Activated CD8-positive, alpha-beta T cell treated with anti-CD3 and anti-CD28 coated beads for 36 hours (primary cell): ENCODE measurements around the gene RPS3. TPM values are rescaled to one million over a fixed set of nuclear protein-coding genes. Genes with fewer than 3 reads are reported as not detected.
A peak's percentile ranks its signal among the peaks of the same experiment; 100 is the strongest.

ENCODE experiments used
- ATAC-seq: fragments of 200-7000 bp; cut with Tn5 transposase; one replicate; pipeline ENCODE4 v1.10.0; 2021; ENCODE audit warnings: mild to moderate bottlenecking, moderate library complexity
- CTCF ChIA-PET: fragments of 350-600 bp; sonication (Branson Sonifier 250); formaldehyde crosslinking; loops from one replicate; lab custom pipeline; 2021; ENCODE audit warnings: antibody characterized with exemption; lab: Charles Lee
- POLR2A ChIA-PET: fragments of 350-600 bp; sonication (Branson Sonifier 250); formaldehyde crosslinking; loops from one replicate; lab custom pipeline; 2021; ENCODE audit warnings: antibody characterized with exemption; lab: Charles Lee
- DNase-seq: peaks from one replicate; pipeline ENCODE4 v3.0.0-alpha.2; 2020
- H3K27ac Mint-ChIP-seq: one replicate; pipeline ENCODE4 v1.8.0; 2021; ENCODE audit warnings: mild to moderate bottlenecking, mixed read lengths
- H3K27me3 Mint-ChIP-seq: one replicate; pipeline ENCODE4 v1.8.0; 2021; ENCODE audit warnings: mixed read lengths
- H3K36me3 Mint-ChIP-seq: one replicate; pipeline ENCODE4 v1.8.0; 2021; ENCODE audit warnings: low read depth, mixed read lengths
- H3K4me1 Mint-ChIP-seq: one replicate; pipeline ENCODE4 v1.8.0; 2021; ENCODE audit warnings: low read depth, mixed read lengths
- H3K4me3 Mint-ChIP-seq: one replicate; pipeline ENCODE4 v1.8.0; 2021; ENCODE audit warnings: mild to moderate bottlenecking, moderate library complexity, mixed read lengths
- H3K9me3 Mint-ChIP-seq: one replicate; pipeline ENCODE4 v1.8.0; 2021; ENCODE audit warnings: mixed read lengths
- intact Hi-C: fragments of 100-400 bp; cut with micrococcal nuclease; formaldehyde crosslinking; loops from one replicate; pipeline ENCODE4 v1.10.0; 2022
- total RNA-seq, 2 experiments: library from RNA; stranded (reverse); gene quantifications; one replicate each; pipeline ENCODE4 v1.2.3, GENCODE V29; 2021
- TF ChIP-seq, protein P1 (sequence below): fragments of 200-600 bp; IDR thresholded peaks from one replicate; pipeline ENCODE4 v1.8.0; 2022; ENCODE audit warnings: antibody characterized with exemption, mild to moderate bottlenecking

Gene RPS3
- total RNA-seq = 1,000 to 10,000 TPM; 4,906 to 4,954 TPM

DNA sequence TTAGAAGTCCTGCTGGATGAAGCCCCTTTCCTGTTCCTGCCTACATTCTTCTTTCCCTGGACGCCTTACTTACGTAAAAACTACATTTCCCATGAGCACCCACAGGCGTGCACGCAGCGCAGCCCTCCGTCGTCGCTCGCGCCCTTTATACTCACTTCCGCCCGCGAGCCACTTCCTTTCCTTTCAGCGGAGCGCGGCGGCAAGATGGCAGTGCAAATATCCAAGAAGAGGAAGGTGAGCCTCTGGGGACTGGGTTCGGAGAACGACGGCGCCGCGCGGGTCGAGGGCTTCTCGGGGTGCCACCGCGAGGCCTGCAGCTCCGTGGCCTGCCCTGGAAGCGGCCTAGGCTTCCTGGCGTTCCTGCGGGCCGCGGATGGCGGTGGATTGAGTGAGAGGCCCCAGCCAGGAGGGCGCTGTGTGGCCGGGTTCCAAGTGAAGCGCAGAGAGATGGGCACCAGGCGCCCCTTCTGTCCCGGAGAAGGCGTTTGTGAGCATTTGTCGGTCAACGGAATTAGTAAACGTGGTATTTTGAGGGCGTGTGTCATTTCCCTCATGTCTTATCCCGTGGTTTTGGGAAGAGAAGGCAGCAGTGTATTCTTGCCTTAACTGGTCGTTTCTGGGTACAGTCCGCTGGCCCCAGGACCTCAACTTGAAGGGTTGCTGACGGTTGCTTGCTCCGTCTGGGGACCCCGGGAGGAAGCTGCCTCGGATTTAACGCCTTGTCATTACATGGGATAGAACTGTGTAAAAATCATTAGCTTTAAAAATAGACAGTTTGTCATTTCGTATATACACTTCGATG, at the start of gene RPS3:
Gene RPS3 (plus strand): TSS at position 175 of the 802 bp plus-strand sequence. CDS start 30 bp downstream, at position 205.
- ChIA-PET POLR2A (interaction anchor here (0.8 to 3.5 kb wide), 25 partner anchors 9 to 411 kb away, joined by 3 to 26 read pairs (median 5); partner anchors contain the start of genes ARRB1 and NEU3), CTCF (interaction anchor here (1.2 to 4.2 kb wide), 7 partner anchors 9 to 157 kb away, joined by 3 to 24 read pairs (median 3); no protein-coding TSS in a partner anchor)
- no peaks in the 10 kb centered on the region for H3K9me3 Mint-ChIP-seq
- TF ChIP-seq, protein P1, sequence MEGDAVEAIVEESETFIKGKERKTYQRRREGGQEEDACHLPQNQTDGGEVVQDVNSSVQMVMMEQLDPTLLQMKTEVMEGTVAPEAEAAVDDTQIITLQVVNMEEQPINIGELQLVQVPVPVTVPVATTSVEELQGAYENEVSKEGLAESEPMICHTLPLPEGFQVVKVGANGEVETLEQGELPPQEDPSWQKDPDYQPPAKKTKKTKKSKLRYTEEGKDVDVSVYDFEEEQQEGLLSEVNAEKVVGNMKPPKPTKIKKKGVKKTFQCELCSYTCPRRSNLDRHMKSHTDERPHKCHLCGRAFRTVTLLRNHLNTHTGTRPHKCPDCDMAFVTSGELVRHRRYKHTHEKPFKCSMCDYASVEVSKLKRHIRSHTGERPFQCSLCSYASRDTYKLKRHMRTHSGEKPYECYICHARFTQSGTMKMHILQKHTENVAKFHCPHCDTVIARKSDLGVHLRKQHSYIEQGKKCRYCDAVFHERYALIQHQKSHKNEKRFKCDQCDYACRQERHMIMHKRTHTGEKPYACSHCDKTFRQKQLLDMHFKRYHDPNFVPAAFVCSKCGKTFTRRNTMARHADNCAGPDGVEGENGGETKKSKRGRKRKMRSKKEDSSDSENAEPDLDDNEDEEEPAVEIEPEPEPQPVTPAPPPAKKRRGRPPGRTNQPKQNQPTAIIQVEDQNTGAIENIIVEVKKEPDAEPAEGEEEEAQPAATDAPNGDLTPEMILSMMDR = no peak
- peaks cover 43% of the 10 kb centered on the region for H3K4me1 Mint-ChIP-seq
- H3K36me3 Mint-ChIP-seq = peaks cover 53% of the 10 kb centered on the region
- ATAC-seq = peak; percentile 91
- peak within 1 kb of the TSS; percentile 100 for H3K4me3 Mint-ChIP-seq
- peak within 1 kb of the TSS; percentile 99 for H3K27ac Mint-ChIP-seq
- H3K27me3 Mint-ChIP-seq = no peaks in the 10 kb centered on the region
- peak; percentile 93 for DNase-seq
- intact Hi-C loops = no loop called here

DNA sequence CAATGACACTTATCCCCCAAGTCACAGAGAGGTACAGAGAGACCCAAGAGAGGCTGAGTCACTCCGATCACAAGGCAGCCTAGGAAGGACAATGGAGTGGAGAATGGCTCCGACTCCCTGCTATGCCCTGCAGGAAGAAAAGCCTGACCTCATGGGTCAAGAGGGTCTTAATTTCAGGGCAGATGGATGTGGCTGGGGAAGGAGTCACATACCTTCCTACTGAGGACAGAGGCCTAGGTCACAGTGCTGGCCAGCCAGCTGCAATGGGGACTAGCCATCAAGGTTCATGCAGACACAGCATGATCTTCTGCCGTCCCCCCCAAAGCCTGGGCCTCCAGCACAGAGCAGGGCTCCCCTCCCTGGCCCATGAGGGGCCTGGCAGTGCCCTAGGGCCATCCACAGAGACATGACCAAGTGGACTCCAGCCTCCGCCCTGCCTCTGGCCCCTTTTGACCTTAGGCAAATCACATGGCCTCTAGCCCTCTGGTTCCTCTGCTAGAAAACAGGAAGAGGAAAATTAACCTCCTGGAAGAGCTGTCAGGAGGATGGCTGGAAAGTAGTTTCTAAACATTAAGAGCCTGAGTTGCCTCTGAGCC, 49.7 kb upstream of the RPS3 start:
- POLR2A ChIA-PET = interaction anchor here (0.8 to 5.2 kb wide), 5 partner anchors 9 to 50 kb away, joined by 3 to 47 read pairs (median 8); no protein-coding TSS in a partner anchor
- intact Hi-C loops = no loop called here

DNA sequence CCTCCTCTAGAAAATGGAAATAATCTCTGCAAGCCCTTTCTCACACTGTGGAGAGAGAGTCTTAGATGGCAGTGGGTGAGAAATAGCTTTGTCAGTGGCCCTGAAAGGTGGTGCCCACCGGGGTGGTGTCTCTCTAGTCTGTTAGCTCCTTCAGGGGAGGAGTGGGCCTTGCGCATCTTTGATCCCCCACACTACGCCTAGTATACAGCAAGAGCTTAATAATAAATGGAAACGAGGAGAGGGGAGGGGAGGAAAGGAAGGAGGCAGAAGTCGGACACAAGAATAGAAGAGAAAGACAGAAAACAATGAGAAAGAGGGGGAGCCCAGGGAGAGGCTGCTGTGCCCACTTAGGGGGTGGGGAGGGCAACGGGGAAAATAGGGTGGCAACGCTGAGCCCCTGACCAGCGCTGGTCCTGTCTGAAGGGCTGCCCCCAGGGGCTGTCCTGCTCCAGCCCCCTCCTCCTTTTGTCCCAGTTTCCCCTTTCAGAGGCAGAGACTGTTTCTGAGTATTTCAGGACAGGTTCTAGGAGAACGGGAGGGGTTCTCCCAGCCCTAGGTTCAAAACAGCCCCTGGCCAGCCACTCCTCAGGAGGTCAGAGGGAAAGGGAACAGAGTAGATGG, 49.1 kb upstream of the RPS3 start:
- Mint-ChIP-seq H3K36me3 (no peaks in the 10 kb centered on the region), H3K4me3 (peak overlapping the region; percentile 79), H3K4me1 (peaks cover 67% of the 10 kb centered on the region), H3K27me3 (no peaks in the 10 kb centered on the region), H3K27ac (peak overlapping the region; percentile 83), H3K9me3 (no peaks in the 10 kb centered on the region)
- ChIA-PET POLR2A (interaction anchor here (0.8 to 5.2 kb wide), 8 partner anchors 10 to 51 kb away, joined by 3 to 47 read pairs (median 7); no protein-coding TSS in a partner anchor), CTCF (interaction anchor here (0.9 to 2.0 kb wide), 11 partner anchors 8 to 109 kb away, joined by 3 to 11 read pairs (median 4); no protein-coding TSS in a partner anchor)
- DNase-seq = no peak
- intact Hi-C loops = no loop called here
- TF ChIP-seq, protein P1 = no peak
- ATAC-seq = no peak

More for the DNA sequence above, 49.7 kb upstream of the RPS3 start:
- Mint-ChIP-seq H3K27ac (peak overlapping the region; percentile 70), H3K36me3 (no peaks in the 10 kb centered on the region), H3K4me3 (peak overlapping the region; percentile 79), H3K9me3 (no peaks in the 10 kb centered on the region), H3K27me3 (no peaks in the 10 kb centered on the region), H3K4me1 (peaks cover 72% of the 10 kb centered on the region)
- ATAC-seq = no peak
- TF ChIP-seq, protein P1 = no peak
- CTCF ChIA-PET = interaction anchor here (0.9 to 2.0 kb wide), 8 partner anchors 9 to 108 kb away, joined by 3 to 11 read pairs (median 4); no protein-coding TSS in a partner anchor
- no peak for DNase-seq

DNA sequence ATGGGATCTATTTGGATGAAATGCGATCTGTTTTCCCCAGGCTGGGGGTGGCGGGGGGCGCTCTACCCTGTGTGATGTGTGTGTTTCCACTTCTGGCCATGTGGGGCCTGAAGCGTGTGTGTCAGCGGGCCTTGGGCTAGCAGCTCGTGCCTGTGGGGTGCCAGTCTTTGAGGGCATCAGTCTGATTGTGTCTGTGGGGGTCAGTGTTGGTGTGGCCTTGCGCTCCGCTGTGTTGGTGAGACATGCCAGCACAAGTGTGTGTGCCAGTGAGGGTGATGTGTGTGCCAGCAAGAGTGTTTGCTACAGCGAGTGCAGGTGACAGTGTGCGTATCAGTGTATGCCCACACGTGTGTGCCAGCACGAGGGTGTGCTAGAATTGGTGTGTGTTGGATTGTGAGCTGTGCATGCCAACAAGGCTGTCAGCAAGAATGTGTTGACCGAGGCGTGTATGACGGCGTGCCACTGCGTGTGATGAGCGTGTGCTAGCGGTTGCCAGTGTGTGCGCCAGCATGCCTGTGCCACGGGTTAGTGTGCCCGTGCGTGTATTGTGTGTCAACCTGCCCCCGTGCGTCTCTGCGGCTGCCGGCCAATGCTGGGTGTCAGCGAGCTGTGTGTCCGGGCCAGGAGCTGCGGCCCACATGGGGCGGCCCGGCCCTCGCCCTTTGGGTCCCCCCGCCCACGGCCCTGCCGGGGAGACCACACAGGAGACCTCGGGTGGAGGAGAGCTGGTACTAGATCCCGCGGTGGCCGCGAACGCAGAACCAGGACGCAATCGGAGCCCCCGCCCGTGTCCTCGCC, 48.4 kb upstream of the RPS3 start:
- POLR2A ChIA-PET = interaction anchor here (0.9 to 5.2 kb wide), 7 partner anchors 11 to 50 kb away, joined by 3 to 47 read pairs (median 8); no protein-coding TSS in a partner anchor
- Mint-ChIP-seq H3K27me3 (no peaks in the 10 kb centered on the region), H3K9me3 (no peaks in the 10 kb centered on the region), H3K27ac (peak overlapping the region; percentile 83), H3K4me3 (peak overlapping the region; percentile 79), H3K36me3 (no peaks in the 10 kb centered on the region), H3K4me1 (peaks cover 60% of the 10 kb centered on the region)
- intact Hi-C loops = no loop called here
- CTCF ChIA-PET = interaction anchor here (0.8 to 2.5 kb wide), 10 partner anchors 9 to 74 kb away, joined by 3 to 13 read pairs (median 5); no protein-coding TSS in a partner anchor
- ATAC-seq = peak; percentile 55
- peak; percentile 71 for DNase-seq
- TF ChIP-seq, protein P1 = peak; percentile 30
